Fibroblast of lung (primary cell): ENCODE measurements around the gene SLC27A4.

Source experiments
- EZH2 ChIP-seq: IDR thresholded peaks from 2 replicates; pipeline ENCODE4 v1.5.1; 2012; ENCODE audit warnings: low read length, control low read depth, mild to moderate bottlenecking; ENCODE audit errors: missing control alignments
- TF ChIP-seq, protein P1 (sequence below), 2 donors: IDR thresholded peaks in 1 of 2; conservative IDR thresholded peaks in 1 of 2; 1 replicate in 1 of 2; 2 replicates in 1 of 2; pipeline ENCODE4 v1.5.1; 2011 to 2012; ENCODE audit warnings: low read length in 2 of 2, control low read depth in 1 of 2, inconsistent platforms in 1 of 2, low read depth in 1 of 2, mild to moderate bottlenecking in 1 of 2

DNA sequence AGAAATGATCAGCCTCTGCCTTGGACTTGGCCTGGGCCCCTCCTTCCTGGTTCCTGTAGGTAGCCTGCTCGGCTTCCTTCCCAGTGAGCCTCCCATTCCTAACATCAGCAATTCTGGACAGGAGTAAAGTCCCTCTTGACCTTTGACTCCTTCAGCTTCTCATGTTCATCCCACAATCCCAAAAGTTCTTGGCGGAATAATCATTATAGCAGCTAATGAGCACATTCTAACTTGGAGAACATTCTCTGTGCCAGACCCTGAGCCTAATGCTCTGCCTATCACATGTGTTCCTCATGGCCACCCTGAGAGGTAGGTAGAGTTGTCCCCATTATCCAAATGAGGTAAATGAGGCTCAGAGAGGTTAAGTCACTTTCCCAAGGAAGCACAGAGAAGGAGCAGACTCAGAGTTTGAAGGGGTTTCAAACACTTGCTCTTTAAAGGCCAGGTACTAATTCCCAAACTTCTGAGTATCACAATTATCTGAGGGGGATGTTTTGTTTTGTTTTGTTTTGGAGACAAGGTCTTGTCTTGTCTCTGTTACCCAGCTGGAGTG is 43.0 kb upstream of the SLC27A4 start:
- TF ChIP-seq, protein P1, sequence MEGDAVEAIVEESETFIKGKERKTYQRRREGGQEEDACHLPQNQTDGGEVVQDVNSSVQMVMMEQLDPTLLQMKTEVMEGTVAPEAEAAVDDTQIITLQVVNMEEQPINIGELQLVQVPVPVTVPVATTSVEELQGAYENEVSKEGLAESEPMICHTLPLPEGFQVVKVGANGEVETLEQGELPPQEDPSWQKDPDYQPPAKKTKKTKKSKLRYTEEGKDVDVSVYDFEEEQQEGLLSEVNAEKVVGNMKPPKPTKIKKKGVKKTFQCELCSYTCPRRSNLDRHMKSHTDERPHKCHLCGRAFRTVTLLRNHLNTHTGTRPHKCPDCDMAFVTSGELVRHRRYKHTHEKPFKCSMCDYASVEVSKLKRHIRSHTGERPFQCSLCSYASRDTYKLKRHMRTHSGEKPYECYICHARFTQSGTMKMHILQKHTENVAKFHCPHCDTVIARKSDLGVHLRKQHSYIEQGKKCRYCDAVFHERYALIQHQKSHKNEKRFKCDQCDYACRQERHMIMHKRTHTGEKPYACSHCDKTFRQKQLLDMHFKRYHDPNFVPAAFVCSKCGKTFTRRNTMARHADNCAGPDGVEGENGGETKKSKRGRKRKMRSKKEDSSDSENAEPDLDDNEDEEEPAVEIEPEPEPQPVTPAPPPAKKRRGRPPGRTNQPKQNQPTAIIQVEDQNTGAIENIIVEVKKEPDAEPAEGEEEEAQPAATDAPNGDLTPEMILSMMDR (conservative IDR thresholded peaks at IDR 0.05 in 1 of 2, IDR thresholded peaks at IDR 0.05 in 1 of 2; ENCODE audit: low read depth in 1 of 2, low read length in 2 of 2): no peak
- TF ChIP-seq EZH2: no peak
